Activated CD4-positive, CD25-positive, alpha-beta regulatory T cell treated with anti-CD3 and anti-CD28 coated beads, Interleukin-2, amount 50 U/mL, for 72 hours (primary cell): ENCODE results near the gene MYL10.

Source experiments
- DNase-seq: peaks from one replicate; pipeline ENCODE4 v3.0.0; 2021

The MYL10 gene

DNA sequence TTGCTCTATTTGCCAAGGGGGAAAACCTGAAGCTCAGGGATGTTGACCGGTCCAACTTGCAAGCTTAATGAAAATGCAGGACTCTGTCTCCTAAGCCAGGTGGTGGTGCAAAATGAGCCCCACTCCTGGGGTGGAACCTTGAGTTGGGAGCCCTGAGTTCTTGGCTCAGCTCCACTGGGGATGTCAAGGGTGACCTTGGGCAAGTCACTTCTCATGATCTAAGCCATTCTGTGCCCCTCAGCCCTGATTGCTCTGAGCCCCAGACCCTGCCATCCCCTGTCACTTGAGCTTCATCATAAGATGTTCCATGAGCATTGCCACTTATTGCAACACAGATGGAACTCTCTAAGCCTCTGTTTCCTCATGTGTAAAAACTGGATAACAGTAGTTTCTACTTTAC, 33.9 kb downstream of the MYL10 start:
- no peak for DNase-seq

DNA sequence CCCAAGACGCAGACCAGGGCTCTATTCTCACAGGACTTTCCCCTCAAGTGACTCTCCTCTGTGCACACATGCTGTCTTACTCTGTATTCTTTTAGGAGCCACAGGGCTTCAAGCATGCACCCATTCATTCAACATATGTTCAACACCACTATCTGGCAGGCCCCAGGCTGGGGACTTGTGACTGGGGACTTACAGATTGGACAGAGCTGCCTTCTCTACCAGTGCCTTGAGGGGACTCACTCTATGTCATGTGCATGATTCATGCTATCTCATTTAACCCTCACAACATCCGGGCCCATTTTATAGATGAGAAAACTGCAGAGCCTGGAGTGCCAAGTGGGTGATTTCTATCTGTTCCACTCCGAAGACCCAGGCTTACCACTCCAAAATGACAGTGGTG, 34.3 kb downstream of the MYL10 start:
- peak; percentile 3 for DNase-seq

DNA sequence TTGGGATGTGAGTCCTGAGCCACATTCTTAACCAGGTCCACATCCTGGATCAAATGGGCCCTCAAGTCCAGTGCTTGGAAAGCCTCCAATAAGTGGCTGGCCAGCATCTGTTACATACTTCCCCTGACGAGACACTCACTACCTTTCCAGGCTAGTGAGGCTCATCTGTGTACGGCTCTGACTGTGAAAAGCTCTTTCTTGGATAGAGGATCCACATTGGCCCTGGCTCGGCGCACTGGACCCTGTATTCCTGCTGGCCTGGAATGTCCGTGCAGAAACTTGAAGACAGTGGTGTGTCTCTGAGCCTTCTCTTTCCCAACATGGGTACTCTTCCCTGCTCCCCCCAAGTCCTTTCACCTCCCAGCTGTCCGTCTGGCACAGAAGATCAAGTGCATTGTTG, 35.5 kb downstream of the MYL10 start:
- DNase-seq: no peak

DNA sequence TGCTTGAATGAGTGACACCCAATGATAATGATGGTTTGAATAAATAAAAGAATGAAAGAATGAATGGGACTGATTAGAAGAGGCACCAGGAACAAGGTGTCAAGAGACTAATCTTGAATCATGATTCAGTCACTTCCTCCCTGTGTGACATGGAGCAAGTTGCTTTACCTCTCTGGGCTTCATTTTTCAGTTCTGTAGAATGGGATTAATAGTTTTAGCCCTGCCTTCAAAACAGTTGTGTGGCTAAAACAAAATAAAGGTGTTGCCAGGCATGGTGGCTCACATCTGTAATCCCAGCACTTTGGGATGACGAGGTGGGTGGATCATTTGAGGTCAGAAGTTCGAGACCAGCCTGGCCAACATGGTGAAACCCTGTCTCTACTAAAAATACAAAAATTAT, 37.6 kb downstream of the MYL10 start:
- no peak for DNase-seq

DNA sequence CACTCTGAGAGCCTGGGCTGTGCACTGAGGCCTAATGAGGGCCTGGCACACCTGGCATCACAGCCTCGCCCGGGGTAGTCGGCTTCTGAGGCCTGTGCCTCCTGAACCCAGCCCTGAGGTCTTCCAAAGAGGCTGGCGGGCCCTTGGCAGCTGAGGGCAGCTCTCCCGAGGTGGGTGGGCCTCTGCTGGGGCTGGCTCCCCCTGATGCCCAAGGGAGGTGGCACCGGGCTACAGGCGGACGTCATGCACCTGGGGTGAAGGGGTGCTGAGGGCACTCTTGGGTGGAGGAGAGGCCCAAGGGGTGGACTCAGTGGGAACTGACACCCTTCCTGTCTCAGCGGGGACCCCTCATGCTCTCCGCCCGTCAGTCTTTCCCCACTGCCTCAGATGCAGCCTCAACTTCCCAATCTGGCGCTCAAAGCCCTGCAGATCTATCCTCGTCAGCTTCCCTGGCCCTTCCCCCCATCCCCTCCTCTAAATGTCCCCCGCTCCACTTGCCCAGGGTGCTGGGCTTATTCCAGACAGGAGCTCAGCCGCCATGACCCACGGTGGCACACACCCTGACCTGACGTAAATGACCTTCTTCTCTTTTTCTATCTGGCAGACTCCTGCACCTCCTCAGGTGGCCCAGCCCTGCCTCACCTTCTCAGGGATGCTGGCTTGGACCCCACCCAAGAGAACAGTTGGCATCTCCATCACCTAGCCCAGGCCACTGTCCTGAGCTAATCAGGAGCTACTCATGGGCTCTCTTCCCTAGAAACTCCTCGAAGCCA, 38.2 kb downstream of the MYL10 start:
- peak; percentile 9 for DNase-seq

DNA sequence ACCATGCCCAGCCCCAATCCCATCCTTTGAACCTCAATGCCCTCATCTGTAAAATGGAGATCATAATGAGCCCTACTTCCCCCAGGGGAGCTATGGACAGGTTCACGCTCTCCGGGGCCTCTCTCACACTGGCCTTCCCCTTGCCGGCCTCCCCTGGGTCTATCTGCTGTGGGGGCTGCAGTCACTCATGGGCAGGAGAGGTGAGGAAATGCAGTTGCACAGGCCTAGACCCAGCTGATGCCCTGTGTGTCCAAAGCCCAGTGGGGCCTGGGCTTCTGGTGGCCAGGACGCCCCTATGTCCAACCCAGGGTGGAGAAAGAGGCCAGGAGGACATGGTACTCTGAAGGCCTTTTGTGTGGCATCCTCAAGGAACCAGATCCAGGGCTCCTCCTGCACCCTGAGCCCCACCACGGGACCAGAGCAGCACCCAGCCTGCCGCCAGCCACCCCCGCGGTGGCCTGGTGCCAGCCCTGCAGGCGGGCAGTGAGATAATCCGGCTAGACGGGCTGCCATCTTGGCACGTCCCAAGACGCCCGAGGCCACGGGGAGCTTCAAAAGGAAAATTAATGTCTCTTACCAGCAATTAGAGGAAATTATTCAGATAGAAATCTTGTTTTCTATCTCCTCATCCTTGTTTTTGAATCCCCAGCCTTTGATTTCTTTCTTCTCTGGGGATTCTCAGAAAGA, 39.0 kb downstream of the MYL10 start:
- DNase-seq: no peak

DNA sequence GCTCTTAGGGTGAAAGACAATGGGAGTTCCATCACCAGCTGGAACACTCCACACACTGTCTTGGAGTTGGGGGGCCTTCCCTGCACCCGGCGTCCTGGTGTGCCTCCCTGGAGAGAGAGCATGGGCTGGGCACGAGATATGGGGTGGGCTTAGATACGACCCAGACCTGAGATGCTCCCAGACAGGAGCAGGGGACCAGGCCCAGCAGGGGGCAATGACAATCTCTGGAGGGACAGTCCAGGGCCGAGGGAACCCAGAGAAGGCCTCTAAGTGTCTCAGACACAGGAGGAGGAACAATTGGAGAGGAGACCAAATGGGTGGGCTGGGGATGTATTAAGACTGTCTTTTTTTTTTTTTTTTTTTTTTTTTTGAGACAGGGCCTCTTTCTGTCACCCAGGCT, 40.0 kb downstream of the MYL10 start:
- no peak for DNase-seq

DNA sequence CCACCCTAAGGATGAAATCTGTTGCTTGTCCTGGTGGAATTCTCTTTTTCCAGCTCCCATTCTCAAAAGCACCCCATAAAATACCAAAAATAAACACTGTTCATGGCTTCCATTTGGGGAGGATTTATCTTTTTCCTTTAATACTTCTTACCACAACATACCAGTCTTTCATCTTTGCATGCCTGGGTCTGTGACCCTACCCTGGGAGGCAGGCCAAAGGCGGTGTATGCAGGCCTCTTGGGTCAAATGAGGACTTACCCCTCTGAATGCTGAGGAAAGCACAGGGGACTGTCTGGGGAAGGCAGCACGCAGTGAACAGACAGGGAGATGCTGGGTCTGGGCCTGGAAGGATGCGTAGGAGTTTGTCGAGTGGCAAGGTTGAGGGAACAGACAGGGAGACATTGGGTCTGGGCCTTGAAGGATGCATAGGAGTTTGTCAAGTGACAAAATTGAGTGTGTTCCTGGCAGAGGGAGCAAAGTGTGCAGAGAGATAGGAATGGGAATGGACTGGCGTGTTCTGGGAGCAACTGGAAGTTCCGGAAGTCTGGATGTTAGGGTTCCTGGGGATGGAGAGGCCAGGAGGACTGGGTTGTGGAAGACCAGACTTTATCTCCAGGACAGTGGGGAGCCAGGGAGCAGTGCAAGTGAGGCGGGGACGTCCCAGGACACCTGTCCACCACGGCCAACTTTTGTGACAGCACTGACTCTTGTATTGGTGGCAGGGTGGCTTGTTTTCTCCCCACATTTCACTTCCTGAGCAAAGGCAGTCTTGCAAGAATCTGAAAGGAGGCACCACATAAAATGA, 40.8 kb downstream of the MYL10 start:
- no peak for DNase-seq

DNA sequence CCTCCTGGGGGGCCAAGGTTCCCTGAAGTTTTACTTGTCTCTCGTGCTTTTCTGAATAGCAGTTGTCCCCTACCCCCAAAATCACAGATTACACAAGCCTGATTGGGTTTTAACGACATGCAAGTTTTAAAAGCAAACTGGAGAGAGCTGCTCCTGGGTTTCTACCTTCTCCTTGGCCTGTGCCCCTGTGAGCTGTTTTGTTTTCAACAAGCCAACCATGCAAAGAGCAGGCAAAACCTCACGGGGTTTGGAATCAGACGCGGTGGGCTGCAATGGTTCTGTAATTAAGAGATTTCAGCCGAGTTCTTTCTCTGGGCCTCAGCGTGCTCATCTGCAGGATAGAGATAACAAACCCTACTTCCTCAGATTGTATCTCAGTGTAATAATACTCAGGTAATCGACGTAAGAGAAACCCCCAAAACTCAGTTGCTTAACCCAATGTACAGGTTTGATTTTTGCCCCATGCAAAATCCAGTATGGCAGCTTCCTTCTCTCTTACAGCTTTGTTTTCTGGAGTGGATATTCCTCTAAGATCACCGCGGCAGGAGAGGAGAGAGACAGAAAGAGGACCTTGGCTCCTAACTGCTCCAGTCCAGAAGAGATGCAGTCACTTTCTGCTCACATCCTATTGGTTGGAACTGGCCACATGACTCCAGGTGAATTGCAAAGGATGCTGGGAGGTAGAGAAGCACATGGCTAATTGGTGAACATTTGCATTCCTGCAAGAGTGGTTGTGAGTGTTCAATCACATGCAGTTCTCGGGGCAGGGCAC, 42.0 kb downstream of the MYL10 start:
- no peak for DNase-seq

DNA sequence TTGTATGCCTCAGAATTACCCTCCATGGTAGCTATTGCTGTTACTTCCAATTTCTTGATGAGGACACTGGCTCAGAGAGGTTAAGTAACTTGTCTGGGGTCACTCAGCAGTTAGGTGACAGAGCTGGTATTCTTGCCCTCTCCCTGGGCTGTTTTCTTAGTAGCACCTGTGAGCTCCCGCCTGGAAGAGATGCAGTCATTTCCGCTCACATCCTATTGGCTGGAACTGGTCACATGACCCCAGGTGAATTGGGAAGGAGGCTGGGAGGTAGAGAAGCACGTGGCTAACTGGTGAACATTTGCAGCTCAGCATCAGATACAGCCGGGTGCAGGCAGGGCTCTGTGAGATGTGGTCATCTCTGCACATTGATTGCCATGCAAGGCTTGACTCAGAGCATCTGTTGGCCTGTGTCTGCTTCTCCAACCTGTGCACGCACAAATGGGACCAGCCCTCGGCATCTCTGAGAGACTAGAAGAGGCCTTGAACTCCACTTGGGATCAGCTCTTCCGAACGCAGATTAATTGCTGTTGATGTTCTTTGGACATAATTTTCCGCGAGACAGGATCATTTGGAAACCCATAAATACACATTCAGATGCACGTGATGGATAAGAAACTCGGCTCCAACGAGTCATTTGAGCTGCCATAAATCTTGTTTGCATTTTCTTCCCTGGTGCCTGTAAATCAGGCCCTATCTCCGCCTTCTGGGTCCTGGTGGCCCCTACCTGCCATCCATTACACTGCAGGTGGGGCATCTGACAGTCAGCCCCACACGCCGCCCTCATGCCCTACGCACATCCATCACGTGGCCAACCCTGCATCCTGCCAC, 42.8 kb downstream of the MYL10 start:
- no peak for DNase-seq

DNA sequence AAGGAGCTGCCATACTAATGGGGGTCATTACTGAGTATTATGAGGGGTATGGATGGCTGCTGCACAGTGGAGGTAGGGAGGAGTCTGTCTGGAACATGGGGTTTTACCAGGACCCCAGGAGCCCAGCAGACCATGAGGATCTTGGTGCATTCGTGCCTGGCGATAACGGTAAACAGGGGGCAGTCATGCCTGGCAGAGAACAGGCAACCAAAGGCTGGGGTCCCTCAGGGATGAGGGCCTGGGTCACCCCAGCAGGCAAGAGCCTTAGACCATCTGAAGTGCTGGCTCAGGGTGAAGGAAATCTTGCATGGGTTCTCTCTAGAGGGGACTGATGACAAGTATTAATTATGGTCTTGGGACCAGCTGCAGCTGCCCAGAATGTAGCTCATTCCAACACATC, 46.1 kb downstream of the MYL10 start:
- DNase-seq: no peak

DNA sequence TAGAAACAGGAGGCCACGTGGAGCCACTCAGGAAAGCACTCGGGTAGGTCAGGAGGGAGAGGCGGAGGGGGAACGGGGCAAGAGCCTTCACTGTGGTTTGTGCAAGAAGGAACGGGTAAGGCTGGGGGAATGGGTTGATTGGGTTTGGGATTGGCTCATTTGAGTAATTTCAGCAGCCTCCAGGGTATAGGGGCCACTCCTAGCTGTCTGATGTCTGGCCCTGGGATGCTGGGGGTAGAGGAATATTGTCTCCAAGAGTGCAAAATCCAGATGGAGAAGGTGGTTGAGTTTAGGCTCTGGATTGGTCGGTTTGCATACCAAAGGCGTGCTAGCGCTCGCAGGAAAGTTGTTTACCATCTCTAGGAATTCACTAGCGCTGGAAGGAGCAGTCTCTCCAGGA, 47.2 kb downstream of the MYL10 start:
- no peak for DNase-seq

DNA sequence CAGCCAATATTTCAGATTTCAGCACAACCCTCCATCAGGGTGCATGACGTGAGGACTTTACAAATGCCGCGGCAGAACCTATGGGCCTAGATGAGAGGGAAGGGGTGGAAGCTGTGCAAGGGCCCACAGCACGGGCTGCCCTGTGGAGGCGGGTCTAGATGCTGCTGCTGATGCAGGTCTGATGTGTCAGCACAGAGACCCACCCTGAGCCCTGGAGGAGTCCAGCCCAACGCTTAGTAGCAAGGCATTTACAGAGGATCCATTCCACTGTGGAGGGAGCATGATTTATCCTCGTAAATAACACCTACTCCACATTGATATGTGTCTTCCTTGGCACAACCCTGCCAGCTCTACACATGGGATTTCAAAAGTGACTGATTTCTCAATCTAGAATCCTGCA, 48.5 kb downstream of the MYL10 start:
- no peak for DNase-seq

DNA sequence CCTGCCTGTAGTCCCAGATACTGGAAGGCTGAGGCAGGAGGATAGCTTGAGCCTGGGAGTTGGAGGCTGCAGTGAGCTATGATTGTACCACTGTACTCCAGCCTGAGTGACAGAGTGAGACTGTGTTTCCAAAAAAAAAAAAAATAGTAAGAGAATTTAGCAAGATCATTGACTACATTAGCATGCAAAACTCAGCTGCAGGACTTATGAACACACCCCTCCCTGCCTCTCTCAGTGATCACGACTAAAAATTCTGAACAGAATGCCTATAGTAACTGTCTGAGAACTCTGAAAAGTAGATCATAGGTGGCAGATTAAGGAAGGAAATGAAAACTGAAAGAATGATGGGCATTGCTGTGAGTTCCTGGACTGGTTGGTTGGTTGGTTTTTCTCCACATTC, 50.5 kb downstream of the MYL10 start:
- DNase-seq: no peak

DNA sequence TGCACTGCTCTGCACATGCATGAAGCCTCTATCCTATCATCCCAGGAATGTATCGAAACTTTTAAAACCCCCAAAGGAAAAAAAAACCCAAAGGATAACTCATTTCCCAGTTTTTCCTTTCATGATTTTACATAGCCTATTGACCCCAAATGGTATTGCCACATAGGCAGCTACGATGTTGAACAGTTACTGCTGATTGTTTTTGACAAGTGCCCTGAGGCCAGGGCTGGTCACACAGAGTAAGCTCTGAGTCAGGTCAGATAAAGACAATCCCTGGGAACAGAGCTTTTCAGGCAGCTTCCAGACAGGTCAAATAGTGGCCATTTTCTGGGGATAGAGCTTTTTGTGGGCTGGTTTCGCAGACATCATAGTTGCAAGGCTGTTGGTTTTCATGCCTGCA, 52.1 kb downstream of the MYL10 start:
- no peak for DNase-seq

DNA sequence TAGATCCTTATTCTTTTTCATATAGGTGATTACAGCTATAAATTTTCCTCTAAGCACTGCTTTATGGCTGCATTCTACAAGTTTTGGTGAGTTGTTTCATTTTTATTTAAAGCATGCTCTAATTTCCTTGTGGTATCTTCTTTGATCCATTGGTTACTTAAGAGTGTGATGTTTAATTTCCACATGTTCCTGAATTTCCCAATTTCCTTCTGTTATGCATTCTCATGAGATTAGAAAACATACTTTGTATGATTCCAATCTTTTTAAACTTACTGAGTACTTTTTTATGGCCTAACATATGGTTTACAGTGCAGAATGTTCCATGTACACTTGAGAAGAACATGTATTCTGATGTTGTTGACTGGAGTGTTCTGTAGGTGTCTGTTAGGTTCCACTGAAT, 53.4 kb downstream of the MYL10 start:
- DNase-seq: no peak

DNA sequence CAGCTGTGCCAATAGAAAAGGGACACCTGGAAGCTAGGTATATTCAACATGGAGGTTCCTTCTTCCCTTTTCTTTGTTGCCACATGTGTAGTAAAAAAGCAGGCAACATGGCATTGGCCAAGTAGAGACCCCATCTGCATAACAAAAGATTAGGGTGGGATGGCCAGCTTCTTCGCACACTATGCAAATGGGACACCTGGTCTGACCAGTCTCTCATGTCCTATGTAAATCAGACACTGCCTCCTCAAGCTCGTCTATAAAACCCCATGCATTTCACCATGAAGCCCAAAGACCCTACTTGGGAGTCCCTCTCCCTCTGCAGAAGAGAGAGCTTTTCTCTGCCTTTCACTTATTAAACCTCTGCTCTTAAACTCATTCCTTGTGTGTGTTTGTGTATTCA, 53.9 kb downstream of the MYL10 start:
- DNase-seq: no peak

DNA sequence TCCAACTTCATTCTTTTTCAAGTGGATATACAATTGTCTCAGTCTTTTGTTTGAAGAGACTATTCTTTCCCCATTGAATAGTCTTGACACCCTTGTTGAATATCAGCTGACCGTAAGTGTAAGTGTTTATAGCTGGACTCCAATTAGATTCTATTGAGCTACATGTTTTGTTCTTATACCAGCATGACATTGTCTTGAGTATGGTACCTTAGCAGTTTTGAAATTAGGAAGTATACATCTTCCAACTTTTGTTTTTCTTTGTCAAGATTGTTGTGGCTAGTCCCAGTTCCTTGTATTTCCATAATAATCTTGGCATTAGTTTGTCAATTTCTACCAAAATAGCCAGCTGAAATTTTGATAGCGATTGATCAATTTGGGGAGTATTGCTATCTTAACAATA, 56.9 kb downstream of the MYL10 start:
- no peak for DNase-seq

DNA sequence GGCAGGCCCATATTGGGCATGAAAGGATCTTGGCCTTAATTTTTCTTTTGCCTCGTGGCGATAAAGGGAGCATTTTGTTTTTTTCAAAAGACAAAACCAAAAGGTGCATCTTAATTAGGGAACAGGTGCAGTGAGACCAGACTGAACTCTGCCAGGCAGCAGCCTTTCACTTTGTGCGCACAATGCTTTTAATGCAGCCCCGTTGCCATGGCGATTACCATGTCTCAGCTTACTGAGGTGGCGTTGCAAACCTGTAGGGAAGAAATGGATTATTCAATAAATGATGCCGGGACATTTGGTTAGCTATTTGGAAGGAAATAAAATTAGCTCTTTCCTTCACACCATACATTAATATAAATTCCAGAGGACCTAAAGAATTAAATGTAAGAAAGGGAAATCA, 61.9 kb downstream of the MYL10 start:
- no peak for DNase-seq

DNA sequence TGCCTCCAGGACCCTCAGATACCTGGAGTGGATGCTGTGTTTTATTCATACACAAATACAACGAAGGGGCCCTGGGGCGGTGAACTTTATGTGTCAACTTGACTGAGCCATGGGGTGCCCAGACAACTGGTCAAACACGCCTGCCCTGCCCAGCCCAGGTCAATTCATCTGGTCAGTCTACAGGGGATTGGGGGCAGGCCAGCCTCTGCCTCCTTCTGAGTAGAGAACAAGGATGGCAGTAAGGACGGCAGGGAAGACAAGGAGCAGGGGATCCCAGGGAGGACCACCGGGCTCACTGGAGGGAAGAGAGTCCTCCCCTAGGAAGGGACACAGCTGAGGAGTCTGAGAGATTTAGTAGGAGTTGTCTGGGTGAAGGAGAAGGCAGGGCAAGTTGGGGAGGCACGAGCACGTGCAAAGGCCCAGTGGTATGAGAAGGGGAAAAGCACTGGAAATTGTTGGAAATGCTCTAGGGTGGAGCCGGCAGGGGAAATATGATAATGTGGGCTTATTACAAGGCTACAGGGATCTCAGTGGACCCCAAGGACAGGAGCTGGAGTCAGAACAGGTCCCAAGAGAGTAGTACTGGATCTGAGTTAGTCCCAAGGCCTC, 63.4 kb downstream of the MYL10 start:
- DNase-seq: no peak

DNA sequence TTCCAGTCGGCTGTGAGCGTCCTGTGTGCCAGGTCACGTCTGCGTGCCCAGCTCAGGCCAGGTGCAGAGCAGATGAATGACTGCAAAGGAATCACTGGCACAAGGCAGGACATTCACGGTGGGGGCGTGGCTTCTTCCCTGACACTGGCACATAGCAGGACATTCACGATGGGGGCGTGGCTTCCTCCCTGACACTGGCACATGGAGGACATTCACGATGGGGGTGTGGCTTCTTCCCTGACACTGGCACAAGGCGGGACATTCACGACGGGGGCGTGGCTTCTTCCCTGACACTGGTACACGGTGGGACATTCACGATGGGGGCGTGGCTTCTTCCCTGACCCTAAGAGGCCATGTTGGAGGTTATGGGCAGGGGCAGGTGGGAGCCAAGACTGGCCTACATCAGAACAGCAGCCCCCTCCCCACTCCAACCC, 64.3 kb downstream of the MYL10 start:
- no peak for DNase-seq
